ENCODE results near the gene SMARCB1.

DNA sequence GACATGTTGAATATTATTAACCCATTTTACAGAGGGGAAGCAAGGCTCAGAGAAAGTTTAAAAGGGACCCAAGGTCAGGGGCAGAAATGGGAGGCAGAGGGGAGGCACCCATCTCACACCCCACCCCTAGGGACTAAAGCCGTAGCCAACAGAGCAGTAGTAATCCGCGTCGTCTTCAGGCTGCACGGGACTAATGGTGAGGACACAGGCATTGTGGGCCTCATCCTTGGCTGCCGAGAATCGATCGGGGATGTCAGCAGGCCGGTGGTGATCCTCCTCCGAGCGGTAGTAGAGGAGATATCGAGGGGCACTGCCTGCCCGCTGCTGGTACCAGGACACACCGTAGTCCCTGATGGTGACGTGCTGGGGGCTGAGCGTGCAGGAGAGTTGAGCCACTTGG, 34.0 kb upstream of the SMARCB1 start:
- TF ChIP-seq, protein P1, sequence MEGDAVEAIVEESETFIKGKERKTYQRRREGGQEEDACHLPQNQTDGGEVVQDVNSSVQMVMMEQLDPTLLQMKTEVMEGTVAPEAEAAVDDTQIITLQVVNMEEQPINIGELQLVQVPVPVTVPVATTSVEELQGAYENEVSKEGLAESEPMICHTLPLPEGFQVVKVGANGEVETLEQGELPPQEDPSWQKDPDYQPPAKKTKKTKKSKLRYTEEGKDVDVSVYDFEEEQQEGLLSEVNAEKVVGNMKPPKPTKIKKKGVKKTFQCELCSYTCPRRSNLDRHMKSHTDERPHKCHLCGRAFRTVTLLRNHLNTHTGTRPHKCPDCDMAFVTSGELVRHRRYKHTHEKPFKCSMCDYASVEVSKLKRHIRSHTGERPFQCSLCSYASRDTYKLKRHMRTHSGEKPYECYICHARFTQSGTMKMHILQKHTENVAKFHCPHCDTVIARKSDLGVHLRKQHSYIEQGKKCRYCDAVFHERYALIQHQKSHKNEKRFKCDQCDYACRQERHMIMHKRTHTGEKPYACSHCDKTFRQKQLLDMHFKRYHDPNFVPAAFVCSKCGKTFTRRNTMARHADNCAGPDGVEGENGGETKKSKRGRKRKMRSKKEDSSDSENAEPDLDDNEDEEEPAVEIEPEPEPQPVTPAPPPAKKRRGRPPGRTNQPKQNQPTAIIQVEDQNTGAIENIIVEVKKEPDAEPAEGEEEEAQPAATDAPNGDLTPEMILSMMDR (IDR thresholded peaks at IDR 0.05): no peak
- TF ChIP-seq POLR2AphosphoS5 (IDR thresholded peaks at IDR 0.05): no peak
- no peak for TF ChIP-seq EP300 (IDR thresholded peaks at IDR 0.05)
- TF ChIP-seq POLR2A (IDR thresholded peaks at IDR 0.05): no peak

Measured in sigmoid colon (tissue), 4 donors.